GM18520 (cell line): Measurements from ENCODE around the gene TRERF1.

ENCODE experiments used
- ATAC-seq: cut with Tn5 transposase; IDR thresholded peaks from one replicate; pipeline ENCODE4 v1.9.1; 2021; ENCODE audit not compliant: unreplicated experiment

Gene TRERF1

DNA sequence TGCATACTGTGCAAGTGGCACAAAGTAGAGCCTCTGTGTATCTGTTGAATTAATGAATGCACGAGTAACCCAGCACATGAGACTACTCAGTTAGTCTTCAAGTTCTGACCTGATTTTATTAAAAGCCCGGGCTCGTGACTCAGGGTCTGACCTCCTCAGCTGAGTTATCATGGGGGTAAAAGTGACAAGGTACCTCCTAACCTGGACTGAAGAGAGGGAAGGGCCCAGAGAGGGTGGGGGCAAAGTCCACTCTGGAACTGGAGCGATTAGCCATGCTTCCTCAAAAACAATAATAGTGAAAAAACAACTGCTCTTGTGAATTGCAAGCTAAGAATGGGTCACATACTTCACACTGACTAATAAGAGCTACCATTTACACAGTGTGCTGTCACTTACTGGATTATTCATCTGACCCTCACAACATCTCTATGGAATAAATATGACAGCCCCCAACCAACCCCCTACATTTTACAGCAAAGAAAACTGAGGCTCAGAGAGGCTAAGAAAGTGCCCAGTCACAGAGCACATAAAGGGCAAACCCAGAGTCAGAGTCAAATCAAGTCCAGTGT, 26.7 kb downstream of the TRERF1 start:
- ATAC-seq = no peak

DNA sequence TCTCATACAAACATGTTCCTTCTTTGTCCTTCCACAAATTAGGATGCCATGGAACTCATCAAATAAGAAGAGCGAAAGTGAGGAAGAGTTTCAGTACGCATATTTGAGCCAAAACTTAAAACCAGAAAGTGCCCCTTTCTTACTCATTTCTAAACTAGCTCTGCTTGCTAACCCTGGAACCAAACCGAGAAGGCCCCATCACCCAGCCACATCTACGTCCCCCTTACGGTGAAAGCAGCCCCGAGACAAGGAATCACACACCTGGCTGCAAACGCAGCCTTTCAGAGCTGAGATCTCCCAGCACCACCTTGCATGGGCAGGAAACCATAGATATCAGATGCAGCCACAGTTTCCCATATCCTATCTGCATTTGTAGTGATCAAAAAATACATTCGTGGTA, 28.5 kb downstream of the TRERF1 start:
- ATAC-seq = no peak

DNA sequence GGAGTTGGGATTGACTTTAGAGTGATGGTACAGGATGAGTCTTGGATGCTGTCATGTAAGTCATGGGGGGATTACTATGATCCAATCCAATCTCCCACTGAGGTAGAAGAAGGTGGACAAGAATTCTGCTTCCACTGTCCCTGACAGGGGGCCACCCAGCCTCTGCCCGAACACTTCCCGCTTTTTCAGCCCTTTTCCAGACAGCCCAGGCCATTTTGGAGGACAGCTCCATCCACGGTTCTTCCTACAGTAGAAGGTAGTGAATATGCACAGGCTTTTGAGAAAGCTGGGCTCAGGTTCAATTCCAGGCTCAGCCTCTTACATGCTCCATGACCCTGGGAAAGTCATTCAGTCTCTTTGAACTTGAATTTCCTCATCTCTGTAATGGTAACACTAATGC, 31.0 kb downstream of the TRERF1 start:
- ATAC-seq = no peak

DNA sequence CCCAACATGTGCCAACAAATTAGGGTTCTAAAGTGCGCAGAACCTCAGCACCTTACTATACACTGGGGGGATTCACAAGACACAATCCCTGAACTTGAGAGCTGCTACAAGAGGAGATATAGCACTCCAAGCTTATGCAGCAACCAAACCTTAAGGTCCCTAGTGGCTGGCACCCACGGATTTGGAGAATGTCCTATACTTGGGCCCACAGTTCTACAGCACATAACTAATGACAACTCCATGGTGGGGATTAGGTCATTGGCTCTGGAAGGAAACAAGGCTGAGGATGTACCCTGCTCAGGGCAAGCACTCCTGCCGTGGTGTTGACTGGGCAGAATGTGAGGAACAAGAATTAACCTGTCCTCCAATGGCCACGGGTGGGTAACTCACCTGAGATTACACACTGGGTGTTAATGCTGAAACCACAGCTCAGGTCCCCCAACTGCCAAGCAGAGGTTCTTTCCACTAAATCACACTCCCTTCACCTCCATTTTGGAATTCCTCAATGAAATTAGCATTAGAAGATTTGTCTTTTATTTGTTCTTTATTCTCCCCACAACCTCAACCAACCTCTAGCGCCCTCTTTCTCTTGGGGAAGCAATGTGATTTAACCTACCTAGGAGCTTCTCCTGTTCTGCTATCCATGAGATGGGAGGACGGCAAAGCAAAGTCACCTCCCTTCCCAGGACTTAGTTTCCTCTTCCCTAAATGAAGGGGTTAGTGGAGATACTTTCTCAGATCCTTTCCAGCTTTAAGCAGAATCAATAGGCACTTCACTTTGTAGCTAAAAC, 32.0 kb downstream of the TRERF1 start:
- ATAC-seq = no peak

DNA sequence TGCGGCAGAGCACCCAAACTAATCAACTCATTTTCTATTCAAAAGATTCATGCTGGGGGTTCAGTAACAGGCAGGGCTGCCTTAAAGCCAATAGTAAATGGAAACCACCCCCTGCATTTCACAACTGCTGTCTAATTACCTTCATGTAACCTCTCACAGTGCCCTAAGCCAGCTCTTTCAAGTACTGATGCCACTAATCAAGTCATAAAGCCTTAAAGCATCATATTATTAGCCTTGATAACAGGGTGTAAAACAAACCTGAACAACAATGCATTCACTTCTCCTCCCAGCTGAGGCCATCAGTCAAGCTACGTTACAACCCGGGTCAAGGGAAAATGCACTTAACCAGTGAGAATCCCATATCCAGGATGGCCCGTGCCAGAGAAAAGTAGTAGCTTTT, 33.0 kb downstream of the TRERF1 start:
- no peak for ATAC-seq

DNA sequence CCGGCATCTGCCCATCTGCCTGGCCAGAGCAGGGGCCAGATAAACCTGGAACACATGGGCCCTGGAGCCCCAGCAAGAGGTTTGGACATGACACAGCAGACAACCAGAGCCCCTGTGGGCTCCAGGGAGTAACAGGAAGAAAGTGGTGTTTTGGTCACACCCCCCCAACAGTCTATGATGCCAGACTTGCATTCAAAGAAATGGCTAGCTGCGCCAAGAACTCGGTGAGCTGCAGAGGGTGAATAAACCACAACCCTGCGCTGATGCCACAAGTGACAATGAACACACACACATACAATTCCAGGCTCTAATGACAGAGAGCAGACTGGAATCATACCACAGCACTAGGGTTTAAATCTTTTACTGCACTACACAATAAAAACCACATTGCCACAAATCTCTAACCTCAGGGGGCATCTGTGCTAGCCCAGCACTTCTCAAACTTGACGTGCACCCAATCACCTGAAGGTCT, 34.0 kb downstream of the TRERF1 start:
- no peak for ATAC-seq

DNA sequence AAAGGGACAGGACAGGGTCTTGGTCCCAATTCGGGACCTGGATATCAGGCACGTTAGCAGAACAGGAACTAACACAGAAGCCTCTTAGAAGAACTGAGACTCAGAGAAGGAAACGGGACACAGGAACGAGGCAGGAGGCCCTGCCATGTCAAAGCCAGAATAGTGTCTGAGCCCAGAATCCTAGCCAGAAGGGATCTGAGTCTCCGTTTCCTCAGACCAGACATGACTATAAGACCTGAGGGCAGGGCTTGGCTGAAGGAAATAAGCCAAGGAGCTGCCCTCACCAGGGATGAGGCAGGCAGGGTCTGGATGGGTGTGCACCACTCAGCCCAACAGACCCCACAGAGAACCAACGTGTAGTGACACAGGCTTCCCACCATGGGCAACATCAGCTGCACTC, 40.3 kb downstream of the TRERF1 start:
- ATAC-seq = no peak

DNA sequence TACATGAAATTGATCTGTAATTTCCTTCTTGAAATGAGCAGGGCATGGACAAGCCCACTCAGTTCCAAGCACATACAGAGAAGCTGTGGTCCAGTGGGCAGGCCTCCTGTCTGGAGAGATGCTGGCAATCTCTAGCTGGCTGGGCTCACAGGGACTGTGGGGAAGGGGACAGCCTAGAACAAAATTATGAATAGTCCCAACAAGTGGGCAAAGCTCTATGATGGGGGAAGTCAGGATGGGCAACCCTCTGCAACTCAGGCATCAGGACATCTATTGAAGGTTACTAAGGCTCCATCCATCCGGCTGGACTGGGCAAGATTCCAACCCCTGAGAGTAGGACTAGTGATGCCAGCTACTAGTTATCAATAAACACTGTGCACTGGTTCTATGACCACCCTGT, 40.9 kb downstream of the TRERF1 start:
- ATAC-seq = no peak

DNA sequence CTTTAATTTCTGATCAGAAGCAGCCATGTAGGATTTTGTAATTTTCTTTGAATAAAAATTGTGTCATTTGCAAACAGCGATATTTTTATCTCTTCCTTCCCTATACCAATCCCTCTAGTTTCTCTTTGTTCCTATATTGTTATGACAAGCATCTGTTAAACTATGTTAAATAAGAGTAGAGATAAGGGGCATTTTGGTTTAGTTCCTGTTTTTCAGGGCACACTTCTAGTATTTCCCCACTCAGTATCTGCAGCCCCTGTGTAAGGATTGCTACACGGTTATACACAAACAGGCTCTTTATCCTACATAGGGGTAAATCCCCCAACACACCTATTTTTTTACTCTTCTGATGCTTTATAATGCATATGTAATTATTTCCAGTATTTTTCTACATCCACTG, 42.1 kb downstream of the TRERF1 start:
- ATAC-seq = no peak

DNA sequence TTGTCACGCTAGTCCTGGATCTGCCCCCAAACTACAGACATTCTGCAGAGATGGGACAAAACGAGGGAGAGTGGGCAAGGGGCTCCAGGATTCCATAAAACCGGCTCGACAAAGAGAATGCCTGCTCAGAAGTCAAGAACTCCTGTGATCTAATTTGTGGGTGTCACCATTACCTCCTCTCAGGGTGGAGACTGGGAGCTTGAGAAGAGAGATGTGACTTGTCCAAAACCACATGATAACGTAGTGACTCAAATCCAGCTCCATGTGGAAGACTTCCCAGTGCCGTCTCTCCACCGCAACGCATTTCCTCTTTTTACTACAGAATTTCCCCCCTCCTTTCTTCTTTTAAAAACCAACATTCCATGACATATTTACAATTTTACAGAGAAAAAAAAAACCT, 44.3 kb downstream of the TRERF1 start:
- ATAC-seq = no peak

DNA sequence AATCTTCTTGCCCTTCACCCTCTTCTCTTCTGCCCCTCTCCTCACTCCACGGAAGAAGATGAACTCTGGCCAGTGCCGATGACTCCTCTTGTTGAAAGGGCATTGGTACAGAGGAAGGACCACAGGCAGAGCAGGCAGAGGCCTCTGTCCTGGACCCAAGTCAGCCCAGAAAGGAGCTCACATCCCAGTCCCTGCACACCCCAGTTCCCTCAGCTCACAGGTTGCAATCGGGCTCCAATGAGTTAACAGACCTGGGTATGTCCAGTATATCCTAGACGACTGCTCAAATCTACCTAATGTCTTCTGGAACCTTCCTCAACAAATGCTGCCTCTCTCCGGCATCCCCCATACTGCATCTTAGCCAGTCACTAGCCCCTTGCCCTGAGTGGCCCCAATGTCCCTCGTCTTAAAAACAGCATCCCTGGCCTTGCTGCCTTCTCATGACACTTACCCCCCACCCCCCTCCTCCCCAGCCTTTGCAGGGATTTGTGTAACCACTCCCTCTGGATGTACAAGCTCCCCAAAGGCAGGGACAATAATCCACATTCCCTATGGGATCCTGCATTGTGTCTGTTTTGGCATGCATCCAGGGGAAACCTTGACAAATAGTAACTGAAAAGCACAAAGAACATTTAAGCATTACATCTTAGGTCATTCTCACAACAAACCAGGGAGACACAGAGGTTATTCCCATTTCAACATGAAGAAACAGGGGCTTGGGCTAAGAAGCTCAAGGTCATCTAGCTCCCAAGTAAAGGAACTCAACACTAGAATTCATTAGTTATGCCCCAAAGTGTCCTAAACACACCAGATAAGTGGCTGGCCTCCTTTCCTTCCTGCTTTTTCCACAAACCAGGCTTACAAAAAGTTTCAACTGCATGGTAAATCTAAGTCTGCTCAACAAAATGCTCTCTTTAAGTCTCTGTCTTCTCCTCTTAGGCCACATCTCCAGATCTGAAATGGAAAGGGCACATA, 45.1 kb downstream of the TRERF1 start:
- ATAC-seq = no peak

DNA sequence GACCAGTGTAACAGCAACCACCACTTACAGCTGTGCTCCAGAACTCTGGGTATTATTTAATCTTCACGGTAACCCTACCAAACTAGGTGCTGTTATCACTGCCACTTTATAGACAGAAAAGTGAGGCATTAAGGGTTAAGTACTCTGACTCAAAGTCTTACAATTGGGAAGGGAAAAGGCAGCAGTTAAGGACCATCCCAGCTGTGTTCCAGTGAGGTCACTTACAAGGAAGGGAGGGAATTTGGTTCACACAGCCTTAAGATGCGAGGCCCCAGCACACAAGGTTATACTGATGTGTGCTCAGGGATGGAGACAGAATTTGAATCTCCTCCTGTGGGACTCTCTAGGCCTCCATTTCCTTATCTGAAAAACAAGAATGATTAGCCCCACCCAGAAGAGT, 46.7 kb downstream of the TRERF1 start:
- no peak for ATAC-seq

DNA sequence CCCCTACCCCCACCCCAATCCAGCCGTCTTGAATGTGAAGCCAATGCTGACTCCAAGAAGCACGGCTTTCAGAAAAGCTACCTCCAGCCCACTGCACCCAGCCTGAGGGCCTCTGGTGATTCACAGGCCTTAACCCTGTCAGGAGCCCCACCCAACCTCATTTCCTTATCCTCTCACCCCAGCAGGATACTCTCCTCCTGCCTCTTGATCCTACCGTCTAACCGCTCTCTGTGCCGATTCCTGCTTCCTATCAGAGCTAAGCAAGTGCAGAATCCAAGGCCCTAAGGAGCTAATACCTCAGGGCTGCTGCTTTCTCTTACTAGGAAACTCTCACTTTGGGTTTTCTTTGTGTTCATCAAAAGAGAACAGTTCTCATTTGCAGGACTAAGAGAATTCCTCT, 47.2 kb downstream of the TRERF1 start:
- ATAC-seq = no peak

DNA sequence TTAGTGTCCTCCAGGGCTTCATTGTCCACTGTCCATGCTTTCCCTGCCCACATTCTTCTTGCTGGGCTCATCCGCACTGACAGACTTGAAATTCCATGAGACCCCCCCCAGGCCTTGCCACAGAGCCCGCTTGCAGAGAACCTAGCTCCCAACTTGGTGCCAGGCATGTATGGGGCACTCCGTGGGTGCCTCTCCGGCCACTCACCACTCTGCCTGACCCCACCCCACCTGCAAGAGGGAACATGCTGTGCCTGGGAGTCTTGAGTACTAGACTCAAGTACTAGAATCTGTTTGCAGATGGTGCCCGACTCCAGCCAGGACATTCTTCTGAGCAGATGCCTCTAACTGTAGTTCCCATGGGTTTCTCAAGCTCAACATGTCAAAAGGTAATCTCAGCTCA, 47.9 kb downstream of the TRERF1 start:
- no peak for ATAC-seq

DNA sequence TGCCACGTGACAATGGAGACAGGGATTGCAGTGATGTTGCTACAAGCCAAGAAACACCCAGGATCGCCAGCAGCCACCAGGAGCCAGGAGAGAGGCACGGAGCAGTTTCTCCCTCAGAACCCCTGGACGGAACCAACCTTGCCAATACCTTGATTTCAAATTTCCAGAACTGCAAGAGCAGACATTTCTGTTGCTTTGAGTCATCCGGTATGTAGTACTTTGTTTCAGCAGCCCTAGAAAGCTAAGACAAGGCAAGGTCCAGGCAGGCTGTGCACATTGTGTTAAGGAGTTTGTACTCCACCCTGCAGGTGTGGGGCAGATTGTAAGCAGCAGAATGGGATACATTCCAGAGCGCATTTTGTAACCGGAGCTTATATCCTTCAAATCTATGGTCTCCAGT, 48.3 kb downstream of the TRERF1 start:
- ATAC-seq = no peak

DNA sequence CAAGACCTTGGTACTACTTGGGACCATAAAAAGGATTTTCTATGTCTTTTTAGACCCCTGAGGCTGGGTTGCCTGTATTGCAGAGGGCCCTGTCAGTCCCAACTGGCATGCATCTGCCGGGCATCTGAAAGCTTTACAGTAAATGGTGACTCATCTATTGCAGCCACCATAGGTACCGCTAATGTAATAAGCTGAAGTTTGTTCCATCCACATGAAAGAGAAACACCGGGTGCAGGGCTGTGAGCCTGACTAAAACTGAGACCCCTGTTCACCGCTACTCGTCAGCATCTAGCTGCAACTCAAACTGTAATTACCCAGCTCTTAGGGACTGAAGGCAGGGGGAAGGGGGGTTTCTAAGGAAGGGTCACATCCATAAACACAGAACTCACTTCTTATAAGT, 49.5 kb downstream of the TRERF1 start:
- peak; percentile 84 for ATAC-seq

DNA sequence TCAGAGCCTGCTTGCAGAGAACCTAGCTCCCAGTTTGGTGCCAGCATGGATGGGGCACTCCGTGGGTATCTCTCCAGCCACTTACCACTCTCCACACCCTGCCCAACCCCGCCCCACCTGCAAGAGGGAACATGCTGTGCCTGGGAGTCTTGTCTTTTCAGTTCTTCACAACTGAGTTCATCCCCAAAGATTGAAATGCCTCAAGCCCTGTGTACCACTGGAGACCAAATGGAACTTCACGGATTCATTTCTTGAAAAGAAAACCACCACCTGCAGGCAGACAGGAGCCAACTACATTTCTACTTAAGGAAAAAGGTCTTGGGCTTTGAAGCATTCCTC, 50.1 kb downstream of the TRERF1 start:
- ATAC-seq = no peak

DNA sequence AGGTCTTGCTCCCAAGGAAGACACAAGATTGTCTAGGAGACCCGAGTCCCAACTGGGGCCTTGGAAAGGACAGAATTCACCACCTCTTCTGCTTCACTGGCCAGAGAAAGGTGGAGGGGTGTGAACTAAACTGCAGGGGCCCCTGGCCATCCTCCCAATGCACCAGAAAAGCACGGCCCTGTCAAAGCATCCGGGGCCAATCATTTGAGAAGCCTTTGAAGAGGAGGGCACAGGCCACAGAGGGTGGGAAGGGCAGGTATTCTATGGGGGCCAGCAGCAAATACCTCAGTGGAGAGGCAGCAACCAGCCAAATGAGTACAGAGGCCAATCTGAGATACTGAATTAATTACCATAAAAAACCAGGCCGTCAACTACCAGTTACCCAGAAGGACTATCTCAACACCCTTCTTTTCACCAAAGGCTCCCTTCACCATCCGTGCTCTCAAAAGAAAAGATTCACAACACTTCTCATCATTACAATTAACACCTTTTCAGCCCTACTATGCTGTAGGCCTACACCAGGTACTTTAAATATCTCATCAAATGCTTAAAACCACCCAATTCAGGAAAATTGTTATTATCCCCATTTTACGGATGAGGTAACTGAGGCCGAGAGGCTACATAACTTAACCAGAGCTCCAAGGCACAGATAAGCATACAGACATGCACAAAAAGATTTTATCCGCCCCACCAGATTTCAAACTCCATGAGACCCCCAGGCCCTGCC, 50.7 kb downstream of the TRERF1 start:
- ATAC-seq = no peak

DNA sequence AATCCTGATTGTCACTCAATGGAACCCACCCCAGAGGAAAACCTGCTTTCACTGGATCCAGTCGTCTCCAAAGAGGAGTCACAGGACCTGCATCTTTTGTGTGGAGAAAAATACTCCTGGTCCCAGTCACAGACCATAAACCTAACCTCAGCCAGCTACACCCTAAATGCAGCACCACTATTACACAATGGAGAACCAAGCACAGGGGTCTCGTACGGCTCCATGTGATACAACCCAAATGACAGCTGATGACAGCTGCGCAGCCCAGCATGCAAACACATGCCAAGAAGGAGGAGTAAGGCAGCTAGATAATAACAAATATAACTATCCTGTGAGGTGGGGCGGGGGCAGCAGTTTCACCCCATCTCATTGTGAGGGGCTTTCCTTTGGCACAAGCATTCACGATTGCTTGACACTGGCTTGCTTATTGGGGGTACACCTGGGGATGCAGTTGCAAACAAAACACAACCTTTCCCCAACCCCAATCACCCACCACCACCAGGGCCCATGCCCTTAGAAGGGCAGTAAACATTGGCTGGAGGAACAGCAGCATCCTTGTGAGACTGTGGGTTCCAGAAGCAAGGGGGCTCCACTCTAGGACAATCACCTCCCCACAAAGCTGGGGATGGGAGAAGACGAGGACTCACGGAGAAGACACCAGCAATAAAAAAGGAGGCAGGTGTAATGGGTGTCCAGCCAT, 51.5 kb downstream of the TRERF1 start:
- no peak for ATAC-seq

DNA sequence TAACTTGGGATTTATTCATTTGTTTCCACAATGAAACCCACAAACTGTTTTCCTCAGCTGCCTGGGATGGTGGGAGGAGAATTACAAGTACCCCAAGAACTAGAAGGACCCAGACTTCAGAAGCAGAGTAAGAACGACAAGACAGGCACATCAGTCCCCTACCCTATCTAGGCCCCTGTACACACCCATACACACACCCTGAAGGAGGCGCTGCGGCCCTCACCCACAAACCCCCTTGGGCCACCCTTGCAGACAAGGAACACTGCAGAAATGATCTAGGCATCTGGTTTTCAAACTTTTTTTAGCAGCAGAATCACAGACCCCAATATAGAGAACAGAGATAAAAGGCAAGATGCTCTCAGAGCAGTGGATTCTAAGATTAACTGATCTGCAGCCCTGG, 55.0 kb downstream of the TRERF1 start:
- ATAC-seq = no peak
